ENCODE data around the gene C2CD2.

The C2CD2 gene

DNA sequence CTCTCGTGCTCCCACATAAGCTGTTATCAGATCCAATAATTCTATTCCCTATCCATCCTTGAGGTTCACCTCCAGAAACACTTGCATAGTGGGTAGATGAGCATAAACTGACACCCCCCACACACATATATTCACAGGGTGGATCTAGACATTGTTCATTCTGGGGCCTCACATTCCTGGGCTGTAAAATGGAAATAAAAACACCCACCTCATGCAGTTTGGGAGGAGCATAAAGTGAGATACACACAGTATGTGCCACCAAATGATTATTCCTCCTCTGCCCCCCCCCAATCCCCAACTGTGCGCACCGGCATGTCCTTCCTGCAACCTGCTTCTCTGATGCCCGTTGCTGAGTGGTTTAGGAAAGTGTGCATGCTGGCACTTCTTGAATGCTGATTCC lies 92.6 kb downstream of the C2CD2 start:
- H3F3A ChIP-seq (ENCODE audit: control insufficient read depth, insufficient read depth), result peaks cover 32% of the 10 kb centered on the region
- H3K4me2 ChIP-seq (ENCODE audit: low read length), result peak overlapping the region; percentile 82
- TF ChIP-seq, protein P1, sequence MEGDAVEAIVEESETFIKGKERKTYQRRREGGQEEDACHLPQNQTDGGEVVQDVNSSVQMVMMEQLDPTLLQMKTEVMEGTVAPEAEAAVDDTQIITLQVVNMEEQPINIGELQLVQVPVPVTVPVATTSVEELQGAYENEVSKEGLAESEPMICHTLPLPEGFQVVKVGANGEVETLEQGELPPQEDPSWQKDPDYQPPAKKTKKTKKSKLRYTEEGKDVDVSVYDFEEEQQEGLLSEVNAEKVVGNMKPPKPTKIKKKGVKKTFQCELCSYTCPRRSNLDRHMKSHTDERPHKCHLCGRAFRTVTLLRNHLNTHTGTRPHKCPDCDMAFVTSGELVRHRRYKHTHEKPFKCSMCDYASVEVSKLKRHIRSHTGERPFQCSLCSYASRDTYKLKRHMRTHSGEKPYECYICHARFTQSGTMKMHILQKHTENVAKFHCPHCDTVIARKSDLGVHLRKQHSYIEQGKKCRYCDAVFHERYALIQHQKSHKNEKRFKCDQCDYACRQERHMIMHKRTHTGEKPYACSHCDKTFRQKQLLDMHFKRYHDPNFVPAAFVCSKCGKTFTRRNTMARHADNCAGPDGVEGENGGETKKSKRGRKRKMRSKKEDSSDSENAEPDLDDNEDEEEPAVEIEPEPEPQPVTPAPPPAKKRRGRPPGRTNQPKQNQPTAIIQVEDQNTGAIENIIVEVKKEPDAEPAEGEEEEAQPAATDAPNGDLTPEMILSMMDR (IDR thresholded peaks at IDR 0.05; ENCODE audit: low read depth, low read length, poor library complexity, severe bottlenecking), result no peak
- TF ChIP-seq EZH2phosphoT487 (IDR thresholded peaks at IDR 0.05; ENCODE audit: borderline replicate concordance, low read length), result no peak
- H3K27me3 ChIP-seq (ENCODE audit: control insufficient read depth, low read length), result no peaks in the 10 kb centered on the region
- no peaks in the 10 kb centered on the region for H3K9me2 ChIP-seq (replicated peaks; ENCODE audit: control insufficient read depth, low read length)
- H3K27ac ChIP-seq (ENCODE audit: low read depth, low read length), result peak overlapping the region; percentile 92
- H3K36me3 ChIP-seq (ENCODE audit: control insufficient read depth, low read length), result peaks cover 62% of the 10 kb centered on the region
- no peaks in the 10 kb centered on the region for H4K20me1 ChIP-seq (ENCODE audit: control insufficient read depth, insufficient read depth, low read depth, low read length)
- H3K9me3 ChIP-seq (ENCODE audit: control insufficient read depth, insufficient read depth, low read length), result no peaks in the 10 kb centered on the region; the same call in 1 of the 2 replicates
- H3K4me3 ChIP-seq (ENCODE audit: low read length), result peak overlapping the region; percentile 73
- H3K4me1 ChIP-seq (ENCODE audit: control insufficient read depth, low read length), result peaks cover 58% of the 10 kb centered on the region
- H3K79me2 ChIP-seq (ENCODE audit: control insufficient read depth, low read length), result peaks cover 55% of the 10 kb centered on the region

DNA sequence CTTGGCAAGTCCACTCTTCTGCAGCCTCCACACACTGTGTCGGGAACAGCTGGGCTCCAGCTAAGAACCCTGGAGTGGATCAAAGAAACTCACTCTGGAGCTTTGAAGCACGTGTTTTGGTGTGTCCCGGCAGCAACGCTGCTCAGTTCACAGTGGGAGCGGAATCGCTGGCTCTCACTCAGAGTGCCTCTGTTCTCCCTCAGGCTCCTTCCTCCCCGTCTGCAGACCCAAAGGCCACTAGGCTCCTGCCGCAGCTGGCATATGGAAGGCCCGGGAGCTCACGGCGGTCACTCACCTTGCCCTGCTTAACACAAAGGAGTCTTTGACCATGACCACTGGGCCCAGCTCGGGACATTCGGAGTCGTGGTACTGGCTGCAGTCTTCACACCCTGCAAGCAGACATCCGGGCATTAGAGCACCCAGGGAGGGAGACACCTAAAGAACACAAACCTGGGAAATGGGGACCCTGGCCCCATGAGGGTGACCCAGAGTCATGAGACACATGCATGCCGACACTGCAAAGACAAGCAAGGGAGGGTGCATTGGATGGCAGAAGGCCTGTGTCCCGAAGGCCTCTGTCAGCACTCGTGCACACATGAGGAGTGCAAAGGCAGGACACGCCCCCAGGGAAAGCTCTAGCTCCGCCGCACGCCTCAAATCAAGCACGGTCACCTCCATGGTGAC lies 94.4 kb downstream of the C2CD2 start:
- Histone ChIP-seq H3K9me3 (ENCODE audit: control insufficient read depth, insufficient read depth, low read length) (no peaks in the 10 kb centered on the region; the same call in 1 of the 2 replicates), H3K9me2 (replicated peaks; ENCODE audit: control insufficient read depth, low read length) (no peaks in the 10 kb centered on the region), H3K4me2 (ENCODE audit: low read length) (no peak overlapping the region), H3K79me2 (ENCODE audit: control insufficient read depth, low read length) (peaks cover 38% of the 10 kb centered on the region), H4K20me1 (ENCODE audit: control insufficient read depth, insufficient read depth, low read depth, low read length) (no peaks in the 10 kb centered on the region), H3K27ac (ENCODE audit: low read depth, low read length) (no peak overlapping the region), H3K36me3 (ENCODE audit: control insufficient read depth, low read length) (peaks cover 75% of the 10 kb centered on the region), H3K27me3 (ENCODE audit: control insufficient read depth, low read length) (no peaks in the 10 kb centered on the region), H3K4me3 (ENCODE audit: low read length) (no peak overlapping the region), H3K4me1 (ENCODE audit: control insufficient read depth, low read length) (peaks cover 40% of the 10 kb centered on the region), H3F3A (ENCODE audit: control insufficient read depth, insufficient read depth) (peaks cover 19% of the 10 kb centered on the region)
- TF ChIP-seq EZH2phosphoT487 (IDR thresholded peaks at IDR 0.05; ENCODE audit: borderline replicate concordance, low read length), result no peak
- TF ChIP-seq, protein P1 (IDR thresholded peaks at IDR 0.05; ENCODE audit: low read depth, low read length, poor library complexity, severe bottlenecking), result no peak

DNA sequence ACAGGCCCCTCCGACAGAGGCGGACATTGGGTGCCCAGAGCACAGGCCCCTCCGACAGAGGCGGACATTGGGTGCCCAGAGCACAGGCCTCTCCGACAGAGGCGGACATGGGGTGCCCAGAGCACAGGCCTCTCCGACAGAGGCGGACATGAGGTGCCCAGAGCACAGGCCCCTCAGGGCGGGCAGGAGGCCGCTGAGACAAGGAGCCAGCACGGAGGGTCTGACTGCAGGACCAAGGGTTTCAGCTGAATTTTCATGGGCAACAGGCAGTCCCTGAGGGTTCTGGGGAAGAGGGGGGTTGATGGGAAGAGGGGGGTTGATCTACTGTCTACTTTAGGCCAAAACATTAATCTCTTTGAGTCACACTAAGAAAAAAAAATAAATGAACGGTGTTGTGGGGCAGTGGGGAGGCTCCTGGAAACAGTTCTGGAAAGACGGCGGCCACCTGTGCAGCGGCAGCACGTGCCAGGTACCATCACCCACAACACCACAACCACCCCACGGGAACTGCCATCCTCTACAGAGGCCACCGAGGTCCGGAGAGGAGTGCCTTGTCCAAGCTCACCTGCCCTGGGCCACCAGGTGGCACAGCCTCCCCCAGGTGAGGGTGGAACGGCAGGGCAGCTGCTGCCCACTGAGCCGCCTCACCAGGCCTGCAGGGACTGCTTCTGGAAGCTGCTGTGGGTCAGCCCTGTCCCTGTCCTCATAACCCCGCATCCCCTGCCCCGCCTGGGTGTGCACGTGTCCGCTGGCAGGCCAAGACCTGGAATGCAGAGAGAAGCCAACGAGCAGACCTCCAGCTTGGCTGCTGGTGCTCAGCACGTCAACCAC lies 95.1 kb downstream of the C2CD2 start:
- no peak overlapping the region for H3K4me3 ChIP-seq (ENCODE audit: low read length)
- no peak for TF ChIP-seq EZH2phosphoT487 (IDR thresholded peaks at IDR 0.05; ENCODE audit: borderline replicate concordance, low read length)
- TF ChIP-seq, protein P1 (IDR thresholded peaks at IDR 0.05; ENCODE audit: low read depth, low read length, poor library complexity, severe bottlenecking), result no peak
- H3F3A ChIP-seq (ENCODE audit: control insufficient read depth, insufficient read depth), result peaks cover 13% of the 10 kb centered on the region
- no peak overlapping the region for H3K27ac ChIP-seq (ENCODE audit: low read depth, low read length)
- no peaks in the 10 kb centered on the region for H4K20me1 ChIP-seq (ENCODE audit: control insufficient read depth, insufficient read depth, low read depth, low read length)
- H3K9me3 ChIP-seq (ENCODE audit: control insufficient read depth, insufficient read depth, low read length), result no peaks in the 10 kb centered on the region; the same call in 1 of the 2 replicates
- H3K36me3 ChIP-seq (ENCODE audit: control insufficient read depth, low read length), result peaks cover 83% of the 10 kb centered on the region
- H3K27me3 ChIP-seq (ENCODE audit: control insufficient read depth, low read length), result no peaks in the 10 kb centered on the region
- no peaks in the 10 kb centered on the region for H3K9me2 ChIP-seq (replicated peaks; ENCODE audit: control insufficient read depth, low read length)
- no peak overlapping the region for H3K4me2 ChIP-seq (ENCODE audit: low read length)
- H3K79me2 ChIP-seq (ENCODE audit: control insufficient read depth, low read length), result peaks cover 38% of the 10 kb centered on the region
- H3K4me1 ChIP-seq (ENCODE audit: control insufficient read depth, low read length), result peaks cover 32% of the 10 kb centered on the region
